Measurements from ENCODE around the gene SF3A1. TPM values are rescaled to one million over a fixed set of nuclear protein-coding genes. Genes with fewer than 3 reads are reported as not detected.

Gene SF3A1
- total RNA-seq, 1 donor from 2014 or later: 15.5 TPM

- DNase-seq (ENCODE audit: low read depth in 2 of 2): no peak
Measured at GRCh38 chr22:30386608-30386959, 29.9 kb upstream of the SF3A1 start.

DNA sequence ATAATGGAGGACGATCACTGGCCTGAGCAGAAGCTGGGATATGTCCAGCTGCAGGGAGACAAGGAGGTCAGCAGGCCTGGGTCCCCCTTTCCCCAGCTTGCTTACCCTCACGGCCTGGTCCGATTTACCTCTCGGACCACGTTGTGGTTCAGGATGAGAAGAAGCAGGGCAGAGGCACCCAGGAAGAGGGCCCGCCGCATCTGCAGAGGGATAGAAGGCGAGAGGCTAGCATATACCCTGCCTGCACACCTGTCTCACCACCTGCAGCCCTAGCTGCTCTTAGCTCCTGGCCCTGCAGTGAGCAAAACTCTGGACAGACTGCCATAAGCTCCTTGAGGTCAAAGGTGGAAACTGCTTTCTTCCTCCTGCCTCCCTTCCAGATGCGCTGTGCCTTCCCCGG, 29.2 kb upstream of the SF3A1 start:
- no peak for DNase-seq (ENCODE audit: low read depth in 2 of 2)

DNA sequence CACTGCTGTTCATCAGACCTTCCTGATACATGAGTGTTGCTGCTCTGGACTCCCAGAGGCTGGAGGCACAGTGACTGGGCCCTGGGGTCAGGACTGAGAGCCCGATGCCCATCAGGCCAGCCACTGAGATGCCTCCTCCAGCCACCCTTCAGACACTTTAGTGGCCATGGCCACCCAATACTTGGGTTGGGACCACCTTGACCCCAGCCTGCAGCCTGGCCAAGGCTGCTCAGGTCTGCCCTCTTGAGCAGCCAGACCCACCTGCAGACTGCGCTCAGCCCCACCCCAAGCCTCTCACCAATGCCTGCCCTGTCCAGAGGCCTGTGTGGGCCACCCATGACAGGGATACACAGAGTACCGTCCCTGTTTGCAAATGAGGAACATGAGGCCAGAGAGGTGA, 26.4 kb upstream of the SF3A1 start:
- no peak for DNase-seq (ENCODE audit: low read depth in 2 of 2)

GRCh38 chr22:30382340-30382739, 25.6 kb upstream of the SF3A1 start:
- no peak for DNase-seq (ENCODE audit: low read depth in 2 of 2)

DNA sequence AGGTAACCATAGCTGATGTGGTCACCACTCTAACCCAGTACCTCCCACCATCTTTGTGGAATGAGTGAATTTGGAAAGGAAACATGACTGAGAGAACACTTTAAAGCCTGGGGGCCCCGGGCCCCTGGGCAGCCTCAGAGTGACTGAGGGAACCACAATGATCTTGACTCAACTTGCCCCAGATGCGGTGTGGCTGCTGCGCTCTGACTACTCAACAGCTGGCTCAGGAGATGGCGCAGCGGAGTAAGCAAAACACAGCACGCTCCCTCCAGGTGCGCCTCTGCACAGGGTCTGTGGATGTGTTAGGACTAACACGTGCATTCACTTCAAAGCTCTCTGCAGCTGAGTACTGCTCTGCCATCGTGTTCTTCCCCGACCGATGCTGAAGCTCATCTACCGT, 24.6 kb upstream of the SF3A1 start:
- no peak for DNase-seq (ENCODE audit: low read depth in 2 of 2)

GRCh38 chr22:30380011-30380410, 23.3 kb upstream of the SF3A1 start:
- DNase-seq (ENCODE audit: low read depth in 2 of 2): no peak

- DNase-seq (ENCODE audit: low read depth in 2 of 2): no peak
Measured at GRCh38 chr22:30375312-30375849, 18.7 kb upstream of the SF3A1 start.

DNA sequence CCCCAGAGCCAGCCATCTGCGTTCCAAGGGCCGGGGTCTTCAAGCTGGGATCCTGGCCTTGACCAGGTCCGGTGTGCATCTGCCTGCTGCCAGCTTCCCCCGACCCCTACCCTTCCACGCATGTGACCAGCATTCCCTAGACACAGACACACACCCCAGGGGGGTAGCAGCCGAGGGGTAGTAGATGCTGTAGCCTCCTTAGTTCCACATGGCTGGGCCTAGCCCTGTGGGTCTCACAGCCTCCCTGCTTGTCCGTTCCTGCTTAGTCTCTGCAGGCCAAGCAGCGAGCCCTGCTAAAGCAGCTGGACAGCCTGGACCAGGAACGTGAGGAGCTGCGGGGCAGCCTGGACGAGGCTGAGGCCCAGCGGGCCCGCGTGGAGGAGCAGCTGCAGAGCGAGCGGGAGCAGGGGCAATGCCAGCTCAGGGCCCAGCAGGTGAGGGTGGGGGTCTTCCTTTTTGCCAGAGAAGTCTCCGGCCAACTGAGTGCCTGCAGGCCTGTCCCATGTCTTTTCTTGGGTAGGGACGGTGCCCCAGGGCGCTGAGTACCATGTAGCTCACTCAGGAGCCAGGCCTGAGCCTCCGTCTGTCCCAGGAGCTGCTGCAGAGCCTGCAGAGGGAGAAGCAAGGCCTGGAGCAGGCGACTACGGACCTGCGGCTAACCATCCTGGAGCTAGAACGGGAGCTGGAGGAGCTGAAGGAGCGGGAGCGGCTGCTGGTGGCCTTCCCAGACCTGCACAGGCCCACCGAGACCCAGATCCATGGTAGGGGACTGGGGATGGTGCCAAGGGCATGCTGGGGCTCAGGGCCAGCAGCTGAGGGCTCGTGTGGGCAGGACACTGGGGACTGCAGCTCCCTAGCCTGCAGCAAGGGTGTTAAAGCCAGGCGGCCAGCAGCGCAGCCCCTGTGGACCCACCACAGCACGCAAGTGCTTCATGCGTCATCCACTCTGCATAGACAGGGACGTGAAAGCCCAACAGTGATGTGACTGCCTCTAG, 16.9 kb upstream of the SF3A1 start:
- DNase-seq (ENCODE audit: low read depth in 2 of 2): no peak

DNA sequence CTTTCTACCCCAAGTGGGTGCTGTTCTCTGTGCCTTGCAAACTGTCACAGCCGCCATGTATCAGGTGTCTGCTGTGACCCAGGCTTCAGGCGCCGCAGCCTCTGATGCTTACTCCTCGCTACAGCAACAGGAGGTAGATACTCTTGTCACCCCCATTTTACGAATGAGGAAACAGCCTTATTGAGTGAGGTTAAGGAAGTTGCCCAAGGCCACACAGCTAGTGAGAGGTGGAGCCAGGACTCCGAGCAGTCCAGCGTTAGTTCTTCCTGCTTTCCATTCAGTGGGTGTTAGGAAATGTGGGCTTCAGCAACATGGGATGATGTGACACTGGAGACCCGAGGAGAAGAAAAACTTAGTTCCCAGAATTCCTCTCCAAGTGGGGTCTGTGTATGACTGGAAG, 16.2 kb upstream of the SF3A1 start:
- no peak for DNase-seq (ENCODE audit: low read depth in 2 of 2)

DNA sequence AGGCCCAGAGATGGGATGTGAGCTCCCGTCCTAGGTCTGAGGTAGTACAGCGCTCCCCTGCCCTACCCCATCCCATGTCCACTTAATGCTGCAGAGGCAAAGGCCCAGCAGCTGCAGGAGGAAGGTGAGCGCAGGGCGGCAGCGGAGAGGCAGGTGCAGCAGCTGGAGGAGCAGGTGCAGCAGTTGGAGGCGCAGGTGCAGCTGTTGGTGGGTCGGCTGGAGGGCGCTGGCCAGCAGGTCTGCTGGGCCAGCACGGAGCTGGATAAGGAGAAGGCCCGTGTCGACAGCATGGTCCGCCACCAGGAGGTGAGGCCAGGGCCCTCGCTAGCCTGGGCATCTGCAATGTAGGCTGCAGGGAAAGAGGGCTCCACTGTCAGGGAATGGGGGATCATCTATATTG, 15.3 kb upstream of the SF3A1 start:
- no peak for DNase-seq (ENCODE audit: low read depth in 2 of 2)

- DNase-seq (ENCODE audit: low read depth in 2 of 2): no peak
Measured at GRCh38 chr22:30371321-30371720, 14.6 kb upstream of the SF3A1 start.

- DNase-seq (ENCODE audit: low read depth in 2 of 2): no peak
Measured at GRCh38 chr22:30370641-30371230, 14.0 kb upstream of the SF3A1 start.

DNA sequence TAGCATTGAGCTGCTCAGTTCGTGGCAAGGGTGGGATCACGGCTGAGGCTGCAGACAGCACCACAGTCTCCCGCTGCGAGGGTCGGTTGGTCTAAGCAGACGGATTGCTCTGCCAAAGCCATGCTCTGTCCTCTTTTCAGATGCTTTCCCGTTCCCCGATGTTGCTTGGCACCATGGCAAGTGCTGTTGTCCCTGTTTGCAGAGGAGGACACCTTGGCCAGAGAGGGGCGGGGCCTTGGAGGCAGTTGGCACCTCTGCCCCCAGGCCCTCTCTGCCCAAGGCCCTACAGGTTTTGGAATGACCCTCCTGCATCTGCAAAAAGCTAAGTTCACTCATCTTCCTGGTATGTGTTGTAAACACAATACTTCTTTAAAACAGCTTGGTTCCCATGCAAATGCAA, 11.7 kb upstream of the SF3A1 start:
- DNase-seq (ENCODE audit: low read depth in 2 of 2): no peak

DNA sequence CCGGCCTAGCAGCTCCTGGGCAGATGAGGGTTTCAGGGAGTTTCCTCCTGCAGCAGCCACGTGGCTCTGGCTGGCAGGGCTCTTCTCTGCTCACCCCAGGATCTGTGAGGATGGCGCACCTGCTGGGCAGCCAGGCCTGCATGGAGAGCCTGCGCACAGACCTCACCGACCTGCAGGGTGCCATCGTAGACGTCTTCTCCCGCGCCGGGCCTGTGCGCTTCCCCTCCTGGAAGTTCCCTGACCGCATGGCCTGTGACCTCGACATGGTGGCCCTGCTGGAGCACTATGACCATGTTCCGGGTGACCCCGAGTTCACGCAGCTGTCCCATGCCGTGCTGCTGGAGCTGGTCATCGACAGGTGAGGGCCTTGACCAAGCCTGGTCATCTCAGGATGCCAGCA, 9.2 kb upstream of the SF3A1 start:
- no peak for DNase-seq (ENCODE audit: low read depth in 2 of 2)

- DNase-seq (ENCODE audit: low read depth in 2 of 2): no peak
Measured at GRCh38 chr22:30362651-30363281, 6.1 kb upstream of the SF3A1 start.

- no peak for DNase-seq (ENCODE audit: low read depth in 2 of 2)
Measured at GRCh38 chr22:30361916-30362650, 5.4 kb upstream of the SF3A1 start.

- no peak for DNase-seq (ENCODE audit: low read depth in 2 of 2)
Measured at GRCh38 chr22:30358541-30358940, 1.8 kb upstream of the SF3A1 start.

- DNase-seq (ENCODE audit: low read depth in 2 of 2): no peak
Measured at GRCh38 chr22:30357650-30358215, 1.0 kb upstream of the SF3A1 start.

DNA sequence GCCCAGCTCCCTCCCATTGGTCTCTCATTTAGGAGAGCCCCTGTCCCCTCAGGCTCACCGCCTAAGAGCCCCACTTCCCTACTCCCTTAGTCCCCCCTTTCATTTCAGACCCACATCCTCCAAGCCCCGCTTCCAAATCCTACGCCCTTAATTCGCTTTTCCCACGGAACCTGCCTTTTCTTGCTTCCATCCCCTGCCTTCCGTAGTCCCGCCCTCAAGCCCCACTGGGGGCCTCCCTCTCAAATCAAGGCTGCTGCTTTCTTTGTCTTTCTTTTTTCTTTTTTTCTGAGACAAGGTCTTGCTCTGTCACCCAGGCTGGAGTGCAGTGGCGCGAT, 509 bp upstream of the SF3A1 start:
- DNase-seq (ENCODE audit: low read depth in 2 of 2): no peak

GRCh38 chr22:30354644-30355043, 2.0 kb downstream of the SF3A1 start:
- no peak for DNase-seq (ENCODE audit: low read depth in 2 of 2)

DNA sequence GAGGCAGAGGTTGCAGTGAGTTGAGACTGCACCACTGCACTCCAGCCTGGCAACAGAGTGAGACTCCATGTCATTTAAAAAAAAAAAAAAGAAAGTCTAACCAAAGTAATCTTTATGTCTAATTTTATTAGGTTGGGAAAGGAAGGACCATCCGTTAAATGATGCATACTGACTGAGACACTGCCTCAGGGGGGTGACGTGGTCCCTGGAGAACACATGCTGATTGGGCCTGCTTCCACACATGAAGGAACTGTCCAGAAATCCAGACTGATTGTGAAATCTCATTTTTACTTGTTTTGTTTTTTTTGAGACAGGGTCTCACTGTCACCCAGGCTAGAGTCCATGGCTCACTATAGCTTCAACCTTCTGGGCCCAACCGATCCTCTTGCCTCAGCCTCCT, 5.5 kb downstream of the SF3A1 start:
- DNase-seq (ENCODE audit: low read depth in 2 of 2): no peak

- DNase-seq (ENCODE audit: low read depth in 2 of 2): no peak
Measured at GRCh38 chr22:30348809-30349208, 7.9 kb downstream of the SF3A1 start.

Measured in lung microvascular endothelial cell (primary cell).